GM21360 (cell line): ENCODE results near the gene HNRNPLL.

Source experiments
- ATAC-seq: cut with Tn5 transposase; IDR thresholded peaks from one replicate; pipeline ENCODE4 v1.9.1; 2021; ENCODE audit warnings: mild to moderate bottlenecking, moderate library complexity; ENCODE audit not compliant: unreplicated experiment

Gene HNRNPLL

GRCh38 chr2:38533757-38534545 lies 68.8 kb downstream of the HNRNPLL start:
- no peak for ATAC-seq

DNA sequence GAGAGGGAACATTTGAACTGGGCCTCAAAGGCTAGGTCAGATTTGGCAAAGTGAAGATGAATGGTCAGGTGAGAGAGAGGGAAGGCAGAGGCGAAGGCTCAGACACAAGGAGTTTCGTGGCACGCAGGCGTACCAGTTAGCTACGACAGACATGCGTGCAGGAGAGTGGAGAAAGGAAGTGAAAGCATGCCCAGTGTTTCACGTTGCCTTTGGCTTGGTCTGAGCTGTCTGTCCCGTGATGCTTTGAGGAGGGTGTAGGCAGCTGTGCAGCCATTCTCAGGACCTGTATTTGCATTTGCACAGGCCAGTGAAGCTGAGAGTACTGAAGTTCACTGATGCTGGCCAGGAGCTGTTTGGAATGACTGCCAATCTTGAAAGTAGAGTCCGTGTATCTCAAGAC lies 69.5 kb downstream of the HNRNPLL start:
- ATAC-seq: peak; percentile 94

GRCh38 chr2:38532366-38532765 lies 70.4 kb downstream of the HNRNPLL start:
- ATAC-seq: no peak

DNA sequence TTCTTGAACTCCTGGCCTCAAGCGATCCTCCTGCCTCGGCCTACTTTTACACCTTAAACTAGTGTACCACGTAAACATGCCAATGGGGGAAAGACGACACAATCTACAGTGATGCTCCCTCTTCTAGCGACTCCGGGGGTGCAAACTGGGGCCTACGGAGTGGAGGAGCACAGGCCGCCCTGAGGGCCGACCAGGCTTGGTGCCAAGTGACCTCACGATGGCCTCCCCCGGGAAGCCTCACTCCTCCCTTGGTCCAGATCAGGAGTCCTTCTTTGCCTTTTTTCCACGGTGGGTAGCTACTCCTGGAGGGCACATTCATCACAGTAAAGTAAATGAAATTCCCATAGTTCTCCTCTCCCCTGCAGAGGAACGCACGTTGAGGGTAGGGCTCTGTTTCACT lies 73.5 kb downstream of the HNRNPLL start:
- ATAC-seq: no peak

- ATAC-seq: no peak
Measured at GRCh38 chr2:38528534-38528933, 74.2 kb downstream of the HNRNPLL start.

GRCh38 chr2:38528008-38528442 lies 74.7 kb downstream of the HNRNPLL start:
- ATAC-seq: no peak

GRCh38 chr2:38527338-38528007 lies 75.3 kb downstream of the HNRNPLL start:
- ATAC-seq: no peak

- ATAC-seq: no peak
Measured at GRCh38 chr2:38526195-38526594, 76.5 kb downstream of the HNRNPLL start.

GRCh38 chr2:38524580-38524979 lies 78.1 kb downstream of the HNRNPLL start:
- no peak for ATAC-seq

DNA sequence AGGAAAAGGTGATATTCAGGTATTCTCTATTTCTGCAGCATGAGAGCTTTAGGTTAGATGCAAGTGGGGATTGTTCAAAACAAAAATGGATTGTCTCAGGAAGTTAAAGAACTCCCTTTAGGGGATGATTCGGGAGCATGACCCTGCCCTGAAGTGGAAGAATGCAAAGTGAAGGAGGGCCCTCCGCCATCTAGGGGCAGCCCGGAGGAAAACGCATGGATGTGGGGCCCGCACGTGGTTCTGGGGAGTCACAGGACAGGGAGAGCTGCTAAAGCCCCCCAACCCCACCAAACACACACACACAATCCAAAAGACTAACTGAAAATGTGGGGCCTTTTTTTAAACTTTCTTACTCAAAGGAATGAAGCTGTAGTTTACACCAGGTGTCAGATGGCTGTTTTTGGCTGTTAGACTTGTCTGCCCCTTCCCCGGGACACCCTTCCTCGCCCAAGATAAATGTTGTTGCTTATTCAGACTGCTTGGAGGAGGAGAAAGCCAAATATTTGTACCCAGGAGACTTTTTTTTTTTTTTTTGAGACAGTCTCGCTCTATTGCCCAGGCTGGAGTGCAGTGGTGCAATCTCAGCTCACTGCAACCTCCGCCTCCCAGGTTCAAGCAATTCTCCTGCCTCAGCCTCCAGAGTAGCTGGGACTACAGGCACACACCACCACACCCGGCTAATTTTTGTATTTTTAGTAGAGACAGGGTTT lies 78.8 kb downstream of the HNRNPLL start:
- no peak for ATAC-seq

DNA sequence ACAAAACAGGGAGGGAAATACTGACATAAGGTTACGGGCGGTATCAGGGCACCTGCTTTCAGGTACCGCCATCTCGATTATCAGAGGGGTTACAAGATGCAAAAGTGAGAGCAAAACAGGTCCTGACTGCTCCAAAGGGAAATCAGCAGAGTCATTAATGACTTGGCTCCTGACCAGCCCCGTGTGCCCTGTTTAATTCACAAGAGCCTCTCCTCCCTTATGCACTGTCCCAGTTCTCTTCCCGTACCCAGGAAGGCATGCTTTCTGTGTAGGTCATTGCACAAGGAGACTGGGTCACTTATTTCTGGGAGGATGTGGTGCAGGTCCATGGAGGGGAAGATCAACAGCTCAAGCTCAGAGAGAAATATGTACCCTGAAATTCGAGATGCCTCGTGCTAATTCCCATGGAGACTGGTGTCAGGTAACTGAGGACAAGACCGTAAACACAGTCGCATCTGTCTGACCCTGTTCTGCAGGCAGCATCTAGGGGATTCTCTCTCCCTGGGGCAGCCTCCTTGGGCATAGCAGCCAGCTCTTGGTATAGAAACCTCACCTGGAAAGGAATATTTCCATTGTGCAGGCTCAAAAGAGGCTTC lies 79.9 kb downstream of the HNRNPLL start:
- ATAC-seq: no peak

DNA sequence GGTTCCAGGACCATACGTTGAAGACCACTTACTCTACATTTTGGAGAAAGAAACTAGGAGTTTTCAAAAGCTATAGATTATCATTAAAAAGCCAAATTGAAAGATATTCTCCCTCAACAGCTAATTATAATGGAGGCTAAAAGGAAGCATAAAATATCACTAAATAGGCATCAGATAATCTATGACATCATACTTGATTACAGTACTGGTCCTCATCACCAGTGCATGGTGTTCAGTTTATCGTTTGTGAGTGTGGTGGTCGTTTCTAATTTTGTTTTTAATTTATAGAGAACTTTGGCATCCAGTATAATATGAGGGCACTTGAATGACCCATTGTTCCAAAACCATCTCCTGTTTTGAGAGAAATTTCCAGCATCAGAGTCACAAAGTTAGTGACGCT lies 80.9 kb downstream of the HNRNPLL start:
- ATAC-seq: no peak

- no peak for ATAC-seq
Measured at GRCh38 chr2:38517284-38517683, 85.4 kb downstream of the HNRNPLL start.

GRCh38 chr2:38516526-38516925 lies 86.2 kb downstream of the HNRNPLL start:
- no peak for ATAC-seq

DNA sequence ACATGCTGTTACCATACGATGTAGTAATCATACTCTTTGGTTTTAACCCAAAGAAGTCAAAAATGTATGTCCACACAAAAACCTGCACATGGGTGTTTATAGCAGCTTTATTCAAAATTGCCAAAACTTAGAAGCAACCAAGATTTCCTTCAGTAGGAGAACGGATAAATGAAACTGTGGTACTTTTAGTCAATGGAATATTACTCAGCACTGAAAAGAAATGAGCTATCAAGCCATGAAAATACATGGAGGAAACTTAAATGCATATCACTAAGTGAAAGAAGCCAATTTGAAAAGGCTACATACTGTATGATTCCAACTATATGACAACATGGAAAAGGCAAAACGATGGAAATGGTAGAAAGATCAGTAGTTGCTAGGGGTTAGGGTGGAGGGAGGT lies 86.6 kb downstream of the HNRNPLL start:
- no peak for ATAC-seq

DNA sequence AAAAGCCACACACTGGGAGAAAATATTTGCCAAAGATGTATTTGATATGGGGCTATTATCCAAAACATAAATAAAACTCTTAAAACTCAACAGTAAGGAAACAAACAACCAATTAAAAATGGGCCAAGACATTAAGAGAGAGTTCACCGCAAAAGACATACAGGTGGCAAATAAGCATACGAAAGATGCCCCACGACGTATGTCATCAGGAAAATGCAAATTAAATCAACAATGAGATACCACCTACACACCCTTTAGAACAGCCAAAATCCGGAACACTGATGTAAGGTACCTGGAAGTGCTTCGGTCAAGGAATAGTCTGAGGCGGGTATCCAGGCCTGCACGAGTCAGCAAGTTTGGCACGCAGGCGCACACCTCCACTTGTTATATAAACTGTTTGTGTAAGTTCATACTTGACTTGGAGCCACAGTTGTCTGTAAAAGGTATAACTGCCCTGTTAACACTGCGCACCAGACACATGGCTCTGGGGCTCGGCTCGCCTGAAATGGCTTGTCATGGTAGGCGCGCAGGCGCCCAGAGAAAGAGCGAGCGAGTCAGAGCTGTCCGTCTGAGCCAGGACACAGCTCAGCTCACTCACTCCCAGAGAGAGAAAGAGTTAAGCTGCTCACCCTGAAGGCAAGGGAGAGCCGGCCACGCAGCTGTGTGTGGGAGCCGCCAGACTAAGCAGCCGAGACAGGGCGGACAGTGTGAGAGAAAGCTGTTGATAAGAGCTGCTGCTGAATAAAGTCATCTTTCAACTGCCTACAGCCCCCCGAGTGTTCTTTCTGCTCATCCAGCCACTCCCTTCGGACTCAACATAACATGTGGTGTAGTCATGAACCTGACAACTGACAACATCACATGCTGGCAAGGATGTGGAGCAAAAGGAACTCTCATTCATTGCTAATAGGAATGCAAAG lies 87.3 kb downstream of the HNRNPLL start:
- ATAC-seq: no peak

DNA sequence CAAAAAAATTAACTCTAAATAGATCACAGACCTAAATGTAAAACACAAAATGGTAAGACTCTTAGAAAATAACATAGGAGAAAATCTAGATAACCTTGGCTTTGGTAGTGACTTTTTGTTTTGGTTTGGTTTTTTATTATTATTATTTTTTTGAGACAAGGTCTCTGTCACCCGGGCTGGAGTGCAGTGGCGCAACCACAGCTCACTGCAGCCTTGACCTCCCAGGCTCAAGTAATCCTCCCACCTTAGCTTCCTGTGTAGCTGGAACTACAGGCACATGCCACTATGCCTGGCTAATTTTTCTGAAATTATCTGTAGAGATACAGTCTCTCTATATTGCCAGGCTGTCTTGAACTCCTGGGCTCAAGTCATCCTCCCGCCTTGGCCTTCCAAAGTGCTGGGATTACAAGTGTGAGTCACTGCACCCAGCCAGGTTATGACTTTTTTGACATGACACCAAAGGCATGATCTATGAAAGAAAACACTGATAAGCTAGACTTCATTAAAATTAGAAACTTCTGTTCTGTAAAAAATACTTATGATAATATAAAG lies 88.0 kb downstream of the HNRNPLL start:
- ATAC-seq: no peak

GRCh38 chr2:38512211-38512610 lies 90.5 kb downstream of the HNRNPLL start:
- ATAC-seq: no peak
